HCT116 (cell line): ENCODE results near the gene NUDT22.

Experiments used
- CEBPB ChIP-seq: IDR thresholded peaks from 2 replicates; pipeline ENCODE4 v1.6.1; 2012; ENCODE audit warnings: low read depth
- CTCF ChIP-seq, 3 experiments: fragments of 200-600 bp in 1 of 3; sonication (generic) in 1 of 3; IDR thresholded peaks in 2 of 3; conservative IDR thresholded peaks in 1 of 3; 2 replicates each; pipeline ENCODE4 v1.5.1; 2012 to 2017; ENCODE audit warnings: low read depth in 2 of 3, low read length in 2 of 3, antibody characterized with exemption in 1 of 3, borderline replicate concordance in 1 of 3, control low read depth in 1 of 3, mild to moderate bottlenecking in 1 of 3, mixed read lengths in 1 of 3, mixed run types in 1 of 3, moderate library complexity in 1 of 3; ENCODE audit not compliant: insufficient read depth in 1 of 3
- EZH2 ChIP-seq: fragments of 200-600 bp; sonication (generic); IDR thresholded peaks from 2 replicates; pipeline ENCODE4 v1.6.1; 2017; ENCODE audit warnings: antibody characterized with exemption, mixed run types
- EZH2phosphoT487 ChIP-seq: fragments of 200-600 bp; IDR thresholded peaks from 2 replicates; pipeline ENCODE4 v1.6.1; 2018; ENCODE audit warnings: antibody characterized with exemption, borderline replicate concordance
- JUND ChIP-seq: IDR thresholded peaks from 2 replicates; pipeline ENCODE4 v1.6.1; 2012
- MAX ChIP-seq: IDR thresholded peaks from 2 replicates; pipeline ENCODE4 v1.6.1; 2012
- POLR2A ChIP-seq: IDR thresholded peaks from 2 replicates; pipeline ENCODE4 v1.7.0; 2011; ENCODE audit warnings: borderline replicate concordance; ENCODE audit not compliant: insufficient read depth, insufficient read length; ENCODE audit errors: extremely low read depth
- POLR2AphosphoS5 ChIP-seq: IDR thresholded peaks from 2 replicates; pipeline ENCODE4 v1.6.1; 2011; ENCODE audit warnings: mild to moderate bottlenecking, low read depth, low read length, moderate library complexity
- SIN3A ChIP-seq: IDR thresholded peaks from 2 replicates; pipeline ENCODE4 v1.6.1; 2012; ENCODE audit warnings: low read depth
- ZNF274 ChIP-seq: fragments of 200-500 bp; sonication (Bioruptor generic); IDR thresholded peaks from 2 replicates; pipeline ENCODE4 v1.6.1; 2014; ENCODE audit warnings: mild to moderate bottlenecking, low read depth, low read length, inconsistent platforms
- TF ChIP-seq, protein P1 (sequence below): IDR thresholded peaks from 2 replicates; pipeline ENCODE4 v1.6.1; 2012; ENCODE audit warnings: low read depth

- TF ChIP-seq CTCF (IDR thresholded peaks at IDR 0.05 in 2 of 3, conservative IDR thresholded peaks at IDR 0.05 in 1 of 3; ENCODE audit: borderline replicate concordance in 1 of 3, insufficient read depth in 1 of 3, low read depth in 2 of 3, low read length in 2 of 3) (no peak), MAX (no peak), SIN3A (no peak), EZH2phosphoT487 (no peak), POLR2A (no peak), POLR2AphosphoS5 (no peak), JUND (no peak), EZH2 (no peak), CEBPB (no peak), ZNF274 (no peak)
- TF ChIP-seq, protein P1, sequence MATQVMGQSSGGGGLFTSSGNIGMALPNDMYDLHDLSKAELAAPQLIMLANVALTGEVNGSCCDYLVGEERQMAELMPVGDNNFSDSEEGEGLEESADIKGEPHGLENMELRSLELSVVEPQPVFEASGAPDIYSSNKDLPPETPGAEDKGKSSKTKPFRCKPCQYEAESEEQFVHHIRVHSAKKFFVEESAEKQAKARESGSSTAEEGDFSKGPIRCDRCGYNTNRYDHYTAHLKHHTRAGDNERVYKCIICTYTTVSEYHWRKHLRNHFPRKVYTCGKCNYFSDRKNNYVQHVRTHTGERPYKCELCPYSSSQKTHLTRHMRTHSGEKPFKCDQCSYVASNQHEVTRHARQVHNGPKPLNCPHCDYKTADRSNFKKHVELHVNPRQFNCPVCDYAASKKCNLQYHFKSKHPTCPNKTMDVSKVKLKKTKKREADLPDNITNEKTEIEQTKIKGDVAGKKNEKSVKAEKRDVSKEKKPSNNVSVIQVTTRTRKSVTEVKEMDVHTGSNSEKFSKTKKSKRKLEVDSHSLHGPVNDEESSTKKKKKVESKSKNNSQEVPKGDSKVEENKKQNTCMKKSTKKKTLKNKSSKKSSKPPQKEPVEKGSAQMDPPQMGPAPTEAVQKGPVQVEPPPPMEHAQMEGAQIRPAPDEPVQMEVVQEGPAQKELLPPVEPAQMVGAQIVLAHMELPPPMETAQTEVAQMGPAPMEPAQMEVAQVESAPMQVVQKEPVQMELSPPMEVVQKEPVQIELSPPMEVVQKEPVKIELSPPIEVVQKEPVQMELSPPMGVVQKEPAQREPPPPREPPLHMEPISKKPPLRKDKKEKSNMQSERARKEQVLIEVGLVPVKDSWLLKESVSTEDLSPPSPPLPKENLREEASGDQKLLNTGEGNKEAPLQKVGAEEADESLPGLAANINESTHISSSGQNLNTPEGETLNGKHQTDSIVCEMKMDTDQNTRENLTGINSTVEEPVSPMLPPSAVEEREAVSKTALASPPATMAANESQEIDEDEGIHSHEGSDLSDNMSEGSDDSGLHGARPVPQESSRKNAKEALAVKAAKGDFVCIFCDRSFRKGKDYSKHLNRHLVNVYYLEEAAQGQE, result no peak
These were observed 33.5 kb downstream of the NUDT22 start for GRCh38 chr11:64259533-64260067.
